HG03025 (cell line): Measurements from ENCODE around the gene AP1S2.

Source experiments
- ATAC-seq: cut with Tn5 transposase; IDR thresholded peaks from one replicate; pipeline ENCODE4 v1.9.1; 2021; ENCODE audit warnings: mild to moderate bottlenecking, moderate library complexity; ENCODE audit not compliant: unreplicated experiment, low FRiP score

The AP1S2 gene

DNA sequence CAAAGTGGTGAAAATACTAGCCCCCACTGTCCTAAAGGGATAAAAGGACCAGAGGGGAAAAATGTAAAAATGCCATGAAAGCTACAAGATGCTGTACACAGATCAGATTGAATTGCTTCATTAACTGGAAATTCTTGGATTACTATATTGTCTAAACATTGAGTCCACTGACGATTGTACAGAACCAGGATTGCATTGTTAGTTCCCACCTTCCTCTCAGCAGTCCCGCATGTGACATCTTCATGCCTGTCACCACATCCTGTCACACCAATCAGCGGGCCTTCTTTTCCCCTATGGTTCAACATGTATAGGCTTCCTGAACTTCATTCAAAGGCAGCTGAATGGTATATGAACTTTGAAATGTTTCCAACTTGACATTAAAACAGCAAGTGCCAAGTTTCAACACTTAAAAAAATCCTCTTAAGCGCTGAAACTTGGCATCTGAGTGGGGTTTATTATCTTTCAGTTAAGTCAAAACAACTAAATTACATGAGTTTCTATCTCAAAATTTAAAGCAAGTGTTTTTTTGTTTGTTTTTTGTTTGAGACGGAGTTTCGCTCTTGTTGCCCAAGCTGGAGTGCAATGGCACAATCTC lies 39.7 kb downstream of the AP1S2 start:
- no peak for ATAC-seq

DNA sequence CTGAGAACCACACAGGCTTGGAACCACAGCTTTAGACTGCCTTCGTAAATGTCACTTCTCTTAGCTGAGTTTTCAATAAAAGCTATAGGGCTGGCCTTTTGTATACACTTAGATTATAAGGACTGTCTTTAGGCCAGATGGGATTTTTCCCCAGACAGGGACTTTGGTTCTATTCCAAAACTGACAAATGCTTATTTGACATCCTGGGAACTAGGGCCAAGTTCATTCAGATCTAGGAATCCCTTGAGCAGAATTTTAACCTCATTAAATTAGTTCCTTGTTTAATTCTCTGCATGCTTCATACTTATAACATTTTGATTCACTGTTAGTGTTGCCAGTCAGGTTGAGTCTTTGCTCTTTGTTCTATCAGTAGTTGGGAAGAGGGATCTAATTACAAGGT lies 41.2 kb downstream of the AP1S2 start:
- ATAC-seq = no peak

- no peak for ATAC-seq
Observed at GRCh38 chrX:15812192-15812938, 42.2 kb downstream of the AP1S2 start.

DNA sequence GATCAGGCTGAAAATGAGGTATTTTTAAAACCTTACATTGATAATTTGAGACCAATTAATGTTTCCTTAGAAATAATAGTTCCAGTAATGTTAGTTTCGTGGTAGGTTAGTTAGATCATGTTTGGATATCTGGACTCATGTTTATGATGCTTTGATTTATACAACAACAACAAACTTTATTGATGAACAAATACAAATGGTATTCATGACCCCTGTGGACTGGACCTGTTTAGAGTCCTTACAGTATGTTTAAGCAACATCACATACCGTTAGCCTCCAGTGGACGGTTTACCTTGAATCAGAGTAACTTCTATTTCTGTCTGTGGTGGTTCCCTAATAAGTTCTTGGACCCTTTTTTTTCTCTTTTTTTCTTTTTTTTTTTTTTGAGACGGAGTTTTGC lies 46.4 kb downstream of the AP1S2 start:
- no peak for ATAC-seq

DNA sequence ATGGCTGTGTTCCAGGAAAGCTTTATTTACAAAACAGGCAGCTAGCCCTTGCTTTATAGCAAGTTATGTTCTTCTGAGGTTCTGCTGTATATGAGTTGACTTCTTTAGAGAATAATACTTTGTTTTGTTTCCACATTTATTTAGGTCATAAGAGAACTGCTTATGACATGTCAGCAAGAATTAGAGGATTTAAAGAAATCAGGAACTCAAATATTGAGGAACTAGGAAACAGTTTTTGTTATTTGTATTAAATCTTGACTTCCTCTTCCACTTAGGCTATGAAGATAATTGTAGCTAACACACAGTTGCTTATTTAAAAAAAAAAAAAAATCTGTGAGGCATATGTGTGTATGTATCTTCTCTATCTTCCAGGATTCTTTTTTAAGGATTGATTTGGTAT lies 50.0 kb downstream of the AP1S2 start:
- no peak for ATAC-seq

DNA sequence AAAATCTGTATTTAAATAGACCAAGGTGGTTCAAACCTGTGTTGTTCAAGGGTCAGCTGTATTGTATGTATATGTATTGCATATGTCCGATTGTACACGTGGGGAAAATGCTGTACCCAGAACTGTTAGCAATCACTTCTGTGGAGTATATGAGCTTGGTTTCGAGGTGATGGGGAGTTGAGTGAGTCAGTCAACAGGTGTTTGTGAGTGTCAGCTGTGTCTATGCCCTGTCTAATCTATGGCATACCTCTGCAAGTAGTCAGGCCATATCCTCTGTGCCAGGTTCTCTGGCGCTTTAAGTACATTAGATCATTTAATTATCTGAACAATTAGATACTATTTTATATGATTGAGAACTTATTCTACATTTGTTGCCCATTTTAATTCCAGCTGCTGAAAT lies 56.9 kb downstream of the AP1S2 start:
- no peak for ATAC-seq

- peak; percentile 24 for ATAC-seq
Observed at GRCh38 chrX:15790769-15791290, 63.8 kb downstream of the AP1S2 start.

- peak; percentile 94 for ATAC-seq
Observed at GRCh38 chrX:15789979-15790768, 64.4 kb downstream of the AP1S2 start, which contains the start of gene ZRSR2. TSS of gene ZRSR2 (plus strand) at chrX:15790484. CDS start at chrX:15790496, 12 bp downstream.

- ATAC-seq = no peak
Observed at GRCh38 chrX:15786915-15787314, 67.7 kb downstream of the AP1S2 start.

DNA sequence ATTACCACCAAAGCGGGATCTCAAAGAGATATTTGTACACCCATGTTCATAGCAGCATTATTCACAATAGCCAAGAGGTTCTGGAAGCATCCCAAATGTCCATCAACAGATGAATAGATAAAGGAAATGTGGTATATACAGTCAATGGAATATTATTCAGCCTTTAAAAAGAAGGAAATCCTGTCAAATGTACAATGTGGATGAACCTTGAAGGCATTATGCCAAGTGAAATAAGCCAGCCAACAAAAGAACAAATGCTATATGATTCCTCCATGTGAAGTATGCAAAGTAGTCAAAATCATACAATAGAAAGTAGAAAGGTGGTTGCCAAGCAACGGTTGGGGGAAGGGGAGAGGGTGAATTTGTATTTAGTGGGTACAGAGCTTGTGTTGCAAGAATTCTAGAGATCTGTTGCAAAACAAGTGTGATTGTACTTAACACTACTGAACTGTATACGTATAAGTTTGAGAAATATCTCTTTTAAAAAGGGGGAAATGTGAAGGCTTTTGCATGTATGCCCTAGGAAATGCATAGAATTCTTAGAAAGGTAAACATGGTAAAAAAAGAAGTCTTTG lies 69.3 kb downstream of the AP1S2 start:
- ATAC-seq = no peak

GRCh38 chrX:15781961-15782699 lies 72.5 kb downstream of the AP1S2 start:
- peak; percentile 94 for ATAC-seq
